ENCODE results near the gene TMEM150C. TPM values are rescaled to one million over a fixed set of nuclear protein-coding genes. Genes with fewer than 3 reads are reported as not detected.

The TMEM150C gene
- total and polyA plus RNA-seq, 2 donors (not counting 1 experiment from before 2014, with no cell fraction given) = 0.24 to 1.2 TPM

DNA sequence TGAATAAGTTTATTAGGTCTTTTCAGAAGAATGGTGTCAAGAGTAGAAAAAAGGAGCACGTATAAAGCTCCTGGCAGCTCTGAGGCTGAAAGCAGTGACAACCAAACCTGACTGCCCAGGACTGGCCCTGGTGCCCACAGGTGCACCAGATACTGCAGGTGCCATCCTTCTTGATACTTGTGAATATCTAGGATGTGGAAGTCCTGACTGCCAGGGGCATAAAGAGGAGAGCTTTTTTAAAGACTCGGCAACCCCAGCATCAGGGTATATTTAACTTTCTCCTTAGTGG lies 60.7 kb downstream of the TMEM150C start:
- no peak overlapping the region for H3K4me3 ChIP-seq (replicated peaks in 1 of 4; ENCODE audit: control extremely low read depth in 1 of 4, insufficient read depth in 1 of 4, low read depth in 3 of 4, low read length in 4 of 4)
- no peaks in the 10 kb centered on the region for H3K36me3 ChIP-seq (ENCODE audit: control insufficient read depth, insufficient read depth, low read length)
- H3K9me3 ChIP-seq (ENCODE audit: control insufficient read depth, insufficient read depth, low read depth, low read length) = no peaks in the 10 kb centered on the region

DNA sequence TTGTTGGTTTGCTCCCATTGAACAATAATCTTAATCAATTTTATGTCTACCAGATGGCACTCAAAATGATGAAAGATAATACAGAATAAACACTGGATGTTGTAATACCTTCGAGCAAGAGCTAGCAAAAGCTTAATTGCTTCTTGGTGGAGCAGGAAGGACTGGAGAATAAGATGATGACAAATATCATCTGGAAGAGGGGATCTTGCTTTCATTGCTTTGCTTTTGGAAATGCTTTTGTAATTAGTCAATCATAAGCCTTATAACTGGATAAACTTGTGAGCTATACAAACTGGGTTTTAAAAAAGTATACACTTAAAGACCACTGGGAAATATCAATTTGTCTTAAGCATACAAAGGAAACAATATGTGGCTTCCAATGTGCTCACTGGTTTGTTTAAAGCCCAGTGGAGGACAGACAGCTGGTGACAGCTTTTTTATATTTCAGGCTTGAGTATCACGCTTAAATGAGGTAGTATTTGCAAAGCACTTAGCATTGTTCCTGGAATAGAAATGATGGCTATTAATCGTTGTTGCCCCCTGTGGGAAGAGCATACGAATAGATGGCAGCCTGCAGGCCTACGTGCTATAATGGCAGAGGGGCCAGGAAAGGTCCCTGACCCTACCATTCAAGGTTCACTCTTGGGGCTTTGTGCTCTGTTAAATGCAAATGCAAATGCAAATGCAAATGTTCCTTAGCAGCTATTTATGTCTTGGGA lies 61.2 kb downstream of the TMEM150C start:
- Histone ChIP-seq H3K4me1 (ENCODE audit: control insufficient read depth, extremely low read depth, insufficient read depth, low read length) (no peaks in the 10 kb centered on the region), H4K20me1 (ENCODE audit: control insufficient read depth, extremely low read depth, insufficient read depth, low read length) (no peaks in the 10 kb centered on the region), H3K36me3 (ENCODE audit: control insufficient read depth, insufficient read depth, low read length) (no peaks in the 10 kb centered on the region), H3K9ac (ENCODE audit: insufficient read depth, low read length) (no peak overlapping the region), H3K4me3 (replicated peaks in 1 of 4; ENCODE audit: control extremely low read depth in 1 of 4, insufficient read depth in 1 of 4, low read depth in 3 of 4, low read length in 4 of 4) (no peak overlapping the region), H3K4me2 (ENCODE audit: extremely low read depth, insufficient read depth, low read length) (no peak overlapping the region), H3K79me2 (ENCODE audit: control insufficient read depth, insufficient read depth, low read length) (no peaks in the 10 kb centered on the region), H3K27ac (ENCODE audit: insufficient read depth, low read length) (no peak overlapping the region), H3K9me3 (ENCODE audit: control insufficient read depth, insufficient read depth, low read depth, low read length) (no peaks in the 10 kb centered on the region), H2AFZ (ENCODE audit: low read length) (no peak overlapping the region), H3K27me3 (ENCODE audit: control insufficient read depth, insufficient read depth, low read length) (no peaks in the 10 kb centered on the region)
- TF ChIP-seq, protein P1, sequence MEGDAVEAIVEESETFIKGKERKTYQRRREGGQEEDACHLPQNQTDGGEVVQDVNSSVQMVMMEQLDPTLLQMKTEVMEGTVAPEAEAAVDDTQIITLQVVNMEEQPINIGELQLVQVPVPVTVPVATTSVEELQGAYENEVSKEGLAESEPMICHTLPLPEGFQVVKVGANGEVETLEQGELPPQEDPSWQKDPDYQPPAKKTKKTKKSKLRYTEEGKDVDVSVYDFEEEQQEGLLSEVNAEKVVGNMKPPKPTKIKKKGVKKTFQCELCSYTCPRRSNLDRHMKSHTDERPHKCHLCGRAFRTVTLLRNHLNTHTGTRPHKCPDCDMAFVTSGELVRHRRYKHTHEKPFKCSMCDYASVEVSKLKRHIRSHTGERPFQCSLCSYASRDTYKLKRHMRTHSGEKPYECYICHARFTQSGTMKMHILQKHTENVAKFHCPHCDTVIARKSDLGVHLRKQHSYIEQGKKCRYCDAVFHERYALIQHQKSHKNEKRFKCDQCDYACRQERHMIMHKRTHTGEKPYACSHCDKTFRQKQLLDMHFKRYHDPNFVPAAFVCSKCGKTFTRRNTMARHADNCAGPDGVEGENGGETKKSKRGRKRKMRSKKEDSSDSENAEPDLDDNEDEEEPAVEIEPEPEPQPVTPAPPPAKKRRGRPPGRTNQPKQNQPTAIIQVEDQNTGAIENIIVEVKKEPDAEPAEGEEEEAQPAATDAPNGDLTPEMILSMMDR (conservative IDR thresholded peaks at IDR 0.05 in 1 of 2, IDR thresholded peaks at IDR 0.05 in 1 of 2; ENCODE audit: low read depth in 1 of 2, low read length in 2 of 2) = no peak
- TF ChIP-seq EZH2 (IDR thresholded peaks at IDR 0.05; ENCODE audit: low read length, missing control alignments) = no peak
- DNase-seq (ENCODE audit: low read depth in 2 of 2) = peak; percentile 43 to 52

More for the DNA sequence above, 60.7 kb downstream of the TMEM150C start:
- Histone ChIP-seq H3K27ac (ENCODE audit: insufficient read depth, low read length) (no peak overlapping the region), H3K4me2 (ENCODE audit: extremely low read depth, insufficient read depth, low read length) (no peak overlapping the region), H3K27me3 (ENCODE audit: control insufficient read depth, insufficient read depth, low read length) (no peaks in the 10 kb centered on the region), H4K20me1 (ENCODE audit: control insufficient read depth, extremely low read depth, insufficient read depth, low read length) (no peaks in the 10 kb centered on the region), H3K9ac (ENCODE audit: insufficient read depth, low read length) (no peak overlapping the region), H2AFZ (ENCODE audit: low read length) (no peak overlapping the region), H3K4me1 (ENCODE audit: control insufficient read depth, extremely low read depth, insufficient read depth, low read length) (no peaks in the 10 kb centered on the region), H3K79me2 (ENCODE audit: control insufficient read depth, insufficient read depth, low read length) (no peaks in the 10 kb centered on the region)
- DNase-seq (ENCODE audit: low read depth in 2 of 2) = no peak
- no peak for TF ChIP-seq EZH2 (IDR thresholded peaks at IDR 0.05; ENCODE audit: low read length, missing control alignments)
- TF ChIP-seq, protein P1 (conservative IDR thresholded peaks at IDR 0.05 in 1 of 2, IDR thresholded peaks at IDR 0.05 in 1 of 2; ENCODE audit: low read depth in 1 of 2, low read length in 2 of 2) = no peak

DNA sequence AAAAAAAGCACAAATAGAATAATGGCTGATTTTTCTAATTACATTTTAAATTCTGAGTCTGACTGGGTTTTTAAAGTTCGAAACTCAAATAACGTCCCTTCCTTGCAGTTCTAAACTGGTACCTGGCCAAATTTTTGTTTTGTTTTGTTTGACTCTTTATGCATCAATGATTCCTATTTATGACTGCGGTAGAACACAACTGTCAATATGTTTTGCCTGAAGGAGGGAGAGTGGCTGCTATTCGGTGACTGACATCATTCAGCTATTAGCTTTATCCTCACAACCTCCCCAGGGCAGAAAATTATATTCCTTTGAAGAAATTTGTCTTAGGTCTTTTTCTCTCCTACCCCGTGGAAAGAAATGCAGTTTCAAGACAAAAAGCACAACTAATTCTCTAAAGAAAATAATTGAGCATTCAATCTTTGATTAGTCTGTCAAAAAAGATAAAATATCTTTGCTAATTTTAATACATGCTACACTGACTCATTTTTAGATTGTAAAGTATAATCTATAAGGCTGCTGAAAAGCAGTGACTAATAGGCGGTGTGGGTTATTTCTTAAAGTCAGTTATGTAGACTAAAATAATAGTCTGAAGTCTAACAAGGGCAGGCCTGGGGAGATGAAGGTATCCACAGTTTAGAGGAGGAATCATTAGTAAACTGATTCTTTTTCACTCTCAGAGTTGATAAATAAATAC lies 61.9 kb downstream of the TMEM150C start:
- no peaks in the 10 kb centered on the region for H3K4me1 ChIP-seq (ENCODE audit: control insufficient read depth, extremely low read depth, insufficient read depth, low read length)
- no peaks in the 10 kb centered on the region for H3K36me3 ChIP-seq (ENCODE audit: control insufficient read depth, insufficient read depth, low read length)
- no peak overlapping the region for H2AFZ ChIP-seq (ENCODE audit: low read length)
- no peaks in the 10 kb centered on the region for H4K20me1 ChIP-seq (ENCODE audit: control insufficient read depth, extremely low read depth, insufficient read depth, low read length)
- DNase-seq (ENCODE audit: low read depth in 2 of 2) = peak; percentile 15 to 51
- H3K27me3 ChIP-seq (ENCODE audit: control insufficient read depth, insufficient read depth, low read length) = no peaks in the 10 kb centered on the region
- H3K27ac ChIP-seq (ENCODE audit: insufficient read depth, low read length) = no peak overlapping the region
- no peak overlapping the region for H3K4me2 ChIP-seq (ENCODE audit: extremely low read depth, insufficient read depth, low read length)
- no peak overlapping the region for H3K4me3 ChIP-seq (replicated peaks in 1 of 4; ENCODE audit: control extremely low read depth in 1 of 4, insufficient read depth in 1 of 4, low read depth in 3 of 4, low read length in 4 of 4)
- no peak overlapping the region for H3K9ac ChIP-seq (ENCODE audit: insufficient read depth, low read length)
- H3K79me2 ChIP-seq (ENCODE audit: control insufficient read depth, insufficient read depth, low read length) = no peaks in the 10 kb centered on the region
- TF ChIP-seq, protein P1 (conservative IDR thresholded peaks at IDR 0.05 in 1 of 2, IDR thresholded peaks at IDR 0.05 in 1 of 2; ENCODE audit: low read depth in 1 of 2, low read length in 2 of 2) = no peak
- no peak for TF ChIP-seq EZH2 (IDR thresholded peaks at IDR 0.05; ENCODE audit: low read length, missing control alignments)
- no peaks in the 10 kb centered on the region for H3K9me3 ChIP-seq (ENCODE audit: control insufficient read depth, insufficient read depth, low read depth, low read length)
